Liver (tissue), 9 donors: Measurements from ENCODE around the gene MNS1. TPM values are rescaled to one million over a fixed set of nuclear protein-coding genes. Genes with fewer than 3 reads are reported as not detected.
"Not testable (repeated sequence)": the region's sequence is repeated elsewhere in the genome, so short reads cannot be mapped to it uniquely, and the experiment has no call there.

ENCODE experiments used
- DNase-seq: peaks from one replicate; pipeline ENCODE4 v3.0.0-alpha.2; 2017; ENCODE audit warnings: low spot score
- H3K27ac ChIP-seq, 2 donors: one replicate each; pipeline ENCODE4 v1.7.0; 2013; ENCODE audit warnings: inconsistent platforms in 2 of 2, low read length in 2 of 2, control low read depth in 1 of 2, low read depth in 1 of 2, mild to moderate bottlenecking in 1 of 2
- H3K27me3 ChIP-seq, 4 donors: one replicate each; pipeline versions ENCODE4 v1.6.1 to v1.7.0; 2013; ENCODE audit warnings: low read length in 3 of 4, inconsistent platforms in 1 of 4, mild to moderate bottlenecking in 1 of 4, moderate library complexity in 1 of 4; ENCODE audit not compliant: control insufficient read depth in 4 of 4, insufficient read depth in 4 of 4
- H3K36me3 ChIP-seq, 4 donors: one replicate each; pipeline versions ENCODE4 v1.6.1 to v1.7.0; 2013; ENCODE audit warnings: low read length in 3 of 4, mild to moderate bottlenecking in 3 of 4, low read depth in 1 of 4, moderate library complexity in 1 of 4; ENCODE audit not compliant: control insufficient read depth in 4 of 4, insufficient read depth in 3 of 4
- H3K4me1 ChIP-seq, 4 donors: one replicate each; pipeline versions ENCODE4 v1.6.1 to v1.7.0; 2013; ENCODE audit warnings: low read length in 3 of 4, mild to moderate bottlenecking in 3 of 4, moderate library complexity in 1 of 4; ENCODE audit not compliant: control insufficient read depth in 4 of 4, insufficient read depth in 4 of 4
- H3K4me3 ChIP-seq, 3 donors: one replicate each; pipeline versions ENCODE4 v1.6.1 to v1.7.0; 2013; ENCODE audit warnings: low read length in 3 of 3, control low read depth in 1 of 3, low read depth in 1 of 3, mild to moderate bottlenecking in 1 of 3
- H3K9ac ChIP-seq, 2 donors: one replicate each; pipeline ENCODE4 v1.7.0; 2013; ENCODE audit warnings: low read length in 2 of 2, mild to moderate bottlenecking in 2 of 2, moderate library complexity in 2 of 2, control low read depth in 1 of 2, low read depth in 1 of 2
- H3K9me3 ChIP-seq, 4 donors: one replicate each; pipeline versions ENCODE4 v1.6.1 to v1.7.0; 2013; ENCODE audit warnings: low read length in 3 of 4; ENCODE audit not compliant: control insufficient read depth in 4 of 4
- EGR1 ChIP-seq, 2 donors: IDR thresholded peaks; 2 replicates each; pipeline ENCODE4 v1.6.1; 2016 to 2018; ENCODE audit warnings: antibody characterized with exemption in 2 of 2, low read depth in 2 of 2
- FOXA1 ChIP-seq: IDR thresholded peaks from 2 replicates; pipeline ENCODE4 v1.6.1; 2016; ENCODE audit warnings: antibody characterized with exemption
- FOXA2 ChIP-seq: IDR thresholded peaks from 2 replicates; pipeline ENCODE4 v1.6.1; 2016; ENCODE audit warnings: antibody characterized with exemption
- GABPA ChIP-seq, 2 donors: IDR thresholded peaks in 1 of 2; conservative IDR thresholded peaks in 1 of 2; 2 replicates each; pipeline ENCODE4 v1.6.1; 2016; ENCODE audit warnings: antibody characterized with exemption in 2 of 2, mild to moderate bottlenecking in 1 of 2, moderate library complexity in 1 of 2
- HNF4A ChIP-seq, 2 donors: conservative IDR thresholded peaks; 2 replicates each; pipeline ENCODE4 v1.6.1; 2016; ENCODE audit warnings: antibody characterized with exemption in 2 of 2, mild to moderate bottlenecking in 2 of 2
- HNF4G ChIP-seq: IDR thresholded peaks from 2 replicates; pipeline ENCODE4 v1.6.1; 2016; ENCODE audit warnings: antibody characterized with exemption
- NR2F2 ChIP-seq: IDR thresholded peaks from 2 replicates; pipeline ENCODE4 v1.6.1; 2016; ENCODE audit warnings: antibody characterized with exemption
- RXRA ChIP-seq, 2 donors: IDR thresholded peaks; 2 replicates each; pipeline ENCODE4 v1.6.1; 2017 to 2018; ENCODE audit warnings: antibody characterized with exemption in 2 of 2, mild to moderate bottlenecking in 1 of 2
- SP1 ChIP-seq: IDR thresholded peaks from 2 replicates; pipeline ENCODE4 v1.6.1; 2018; ENCODE audit warnings: antibody characterized with exemption, mild to moderate bottlenecking
- TAF1 ChIP-seq: conservative IDR thresholded peaks from 2 replicates; pipeline ENCODE4 v1.6.1; 2016; ENCODE audit warnings: antibody characterized with exemption, mild to moderate bottlenecking
- WGBS: extraction: QIAGEN DNeasy Blood & Tissue Kit; methylation state at CpG from one replicate; pipeline ENCODE4 v1.1.7; 2013; 5-methylcytosine and 5-hydroxymethylcytosine counted together
- polyA plus RNA-seq, 2 donors: library from polyadenylated mRNA; stranded (reverse) in 1 of 2; unstranded in 1 of 2; fragments of 200-250 nt in 1 of 2; fragments of >200 nt in 1 of 2; fragmentation: Nextera tagmentation in 1 of 2; extraction: Ambion mirVana in 1 of 2; gene quantifications; one replicate each; pipeline versions ENCODE4 v1.2.1 to v1.2.3, GENCODE V29; 2013 to 2015
- total RNA-seq, 2 donors: library from RNA; depleted of rRNA; stranded (reverse); fragments of >200 nt; gene quantifications; one replicate each; pipeline ENCODE4 v1.2.3, GENCODE V29; 2014
- TF ChIP-seq, protein P1 (sequence below): IDR thresholded peaks from 2 replicates; pipeline ENCODE4 v1.6.1; 2016; ENCODE audit warnings: antibody characterized with exemption
- TF ChIP-seq, protein P2 (sequence below): IDR thresholded peaks from 2 replicates; pipeline ENCODE4 v1.6.1; 2016; ENCODE audit warnings: antibody characterized with exemption, mild to moderate bottlenecking
- TF ChIP-seq, protein P3 (sequence below): IDR thresholded peaks from 2 replicates; pipeline ENCODE4 v1.6.1; 2016; ENCODE audit warnings: antibody characterized with exemption
- TF ChIP-seq, protein P4 (sequence below): IDR thresholded peaks from 2 replicates; pipeline ENCODE4 v1.6.1; 2016; ENCODE audit warnings: antibody characterized with exemption
- TF ChIP-seq, protein P5 (sequence below): fragments of 150-350 bp; IDR thresholded peaks from 2 replicates; pipeline ENCODE4 v1.5.1; 2017; ENCODE audit warnings: improper control_type of control experiment, low read depth, low read length; ENCODE audit not compliant: missing input control
- donor health status: healthy.
- donor health status: healthy.
- donor health status: healthy.
- donor health status: healthy.
- donor health status: healthy.

MNS1 gene
- total and polyA plus RNA-seq, 4 donors = 0.08 to 1.3 (median 0.41) TPM

DNA sequence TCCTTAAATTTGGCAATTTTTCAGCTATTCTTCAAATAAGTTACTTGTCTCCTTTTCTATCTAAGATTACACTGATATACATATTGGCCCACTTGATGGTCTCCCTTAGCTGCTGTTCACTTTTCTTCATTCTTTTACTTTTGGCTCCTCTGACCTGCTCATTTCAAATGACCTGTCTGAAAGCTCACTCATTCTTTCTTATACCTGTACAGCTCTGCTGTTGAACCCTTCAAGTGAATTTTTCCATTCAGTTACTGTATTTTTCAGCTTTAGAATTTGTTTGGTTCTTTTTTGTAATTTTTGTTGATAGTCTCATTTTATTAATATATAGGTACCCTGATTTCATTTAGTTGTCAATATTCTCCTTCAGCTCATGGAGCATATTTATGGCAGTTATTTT lies 39.7 kb downstream of the MNS1 start:
- Histone ChIP-seq H3K27me3 (no peaks in the 10 kb centered on the region), H3K4me3 (no peak overlapping the region), H3K36me3 (no peaks in the 10 kb centered on the region), H3K4me1 (no peaks in the 10 kb centered on the region), H3K9ac (no peak overlapping the region), H3K27ac (no peak overlapping the region), H3K9me3 (no peaks in the 10 kb centered on the region)
- DNase-seq = no peak
- TF ChIP-seq EGR1 (IDR thresholded peaks at IDR 0.05; ENCODE audit: low read depth in 2 of 2) (no peak), HNF4A (conservative IDR thresholded peaks at IDR 0.05) (no peak), HNF4G (no peak), RXRA (IDR thresholded peaks at IDR 0.05) (no peak), SP1 (no peak), TAF1 (no peak), GABPA (IDR thresholded peaks at IDR 0.05 in 1 of 2, conservative IDR thresholded peaks at IDR 0.05 in 1 of 2) (no peak), FOXA2 (no peak), NR2F2 (no peak), FOXA1 (no peak)
- TF ChIP-seq, protein P1, sequence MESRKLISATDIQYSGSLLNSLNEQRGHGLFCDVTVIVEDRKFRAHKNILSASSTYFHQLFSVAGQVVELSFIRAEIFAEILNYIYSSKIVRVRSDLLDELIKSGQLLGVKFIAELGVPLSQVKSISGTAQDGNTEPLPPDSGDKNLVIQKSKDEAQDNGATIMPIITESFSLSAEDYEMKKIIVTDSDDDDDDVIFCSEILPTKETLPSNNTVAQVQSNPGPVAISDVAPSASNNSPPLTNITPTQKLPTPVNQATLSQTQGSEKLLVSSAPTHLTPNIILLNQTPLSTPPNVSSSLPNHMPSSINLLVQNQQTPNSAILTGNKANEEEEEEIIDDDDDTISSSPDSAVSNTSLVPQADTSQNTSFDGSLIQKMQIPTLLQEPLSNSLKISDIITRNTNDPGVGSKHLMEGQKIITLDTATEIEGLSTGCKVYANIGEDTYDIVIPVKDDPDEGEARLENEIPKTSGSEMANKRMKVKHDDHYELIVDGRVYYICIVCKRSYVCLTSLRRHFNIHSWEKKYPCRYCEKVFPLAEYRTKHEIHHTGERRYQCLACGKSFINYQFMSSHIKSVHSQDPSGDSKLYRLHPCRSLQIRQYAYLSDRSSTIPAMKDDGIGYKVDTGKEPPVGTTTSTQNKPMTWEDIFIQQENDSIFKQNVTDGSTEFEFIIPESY = no peak
- TF ChIP-seq, protein P2, sequence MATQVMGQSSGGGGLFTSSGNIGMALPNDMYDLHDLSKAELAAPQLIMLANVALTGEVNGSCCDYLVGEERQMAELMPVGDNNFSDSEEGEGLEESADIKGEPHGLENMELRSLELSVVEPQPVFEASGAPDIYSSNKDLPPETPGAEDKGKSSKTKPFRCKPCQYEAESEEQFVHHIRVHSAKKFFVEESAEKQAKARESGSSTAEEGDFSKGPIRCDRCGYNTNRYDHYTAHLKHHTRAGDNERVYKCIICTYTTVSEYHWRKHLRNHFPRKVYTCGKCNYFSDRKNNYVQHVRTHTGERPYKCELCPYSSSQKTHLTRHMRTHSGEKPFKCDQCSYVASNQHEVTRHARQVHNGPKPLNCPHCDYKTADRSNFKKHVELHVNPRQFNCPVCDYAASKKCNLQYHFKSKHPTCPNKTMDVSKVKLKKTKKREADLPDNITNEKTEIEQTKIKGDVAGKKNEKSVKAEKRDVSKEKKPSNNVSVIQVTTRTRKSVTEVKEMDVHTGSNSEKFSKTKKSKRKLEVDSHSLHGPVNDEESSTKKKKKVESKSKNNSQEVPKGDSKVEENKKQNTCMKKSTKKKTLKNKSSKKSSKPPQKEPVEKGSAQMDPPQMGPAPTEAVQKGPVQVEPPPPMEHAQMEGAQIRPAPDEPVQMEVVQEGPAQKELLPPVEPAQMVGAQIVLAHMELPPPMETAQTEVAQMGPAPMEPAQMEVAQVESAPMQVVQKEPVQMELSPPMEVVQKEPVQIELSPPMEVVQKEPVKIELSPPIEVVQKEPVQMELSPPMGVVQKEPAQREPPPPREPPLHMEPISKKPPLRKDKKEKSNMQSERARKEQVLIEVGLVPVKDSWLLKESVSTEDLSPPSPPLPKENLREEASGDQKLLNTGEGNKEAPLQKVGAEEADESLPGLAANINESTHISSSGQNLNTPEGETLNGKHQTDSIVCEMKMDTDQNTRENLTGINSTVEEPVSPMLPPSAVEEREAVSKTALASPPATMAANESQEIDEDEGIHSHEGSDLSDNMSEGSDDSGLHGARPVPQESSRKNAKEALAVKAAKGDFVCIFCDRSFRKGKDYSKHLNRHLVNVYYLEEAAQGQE = no peak
- TF ChIP-seq, protein P3, sequence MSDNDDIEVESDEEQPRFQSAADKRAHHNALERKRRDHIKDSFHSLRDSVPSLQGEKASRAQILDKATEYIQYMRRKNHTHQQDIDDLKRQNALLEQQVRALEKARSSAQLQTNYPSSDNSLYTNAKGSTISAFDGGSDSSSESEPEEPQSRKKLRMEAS = no peak
- TF ChIP-seq, protein P4, sequence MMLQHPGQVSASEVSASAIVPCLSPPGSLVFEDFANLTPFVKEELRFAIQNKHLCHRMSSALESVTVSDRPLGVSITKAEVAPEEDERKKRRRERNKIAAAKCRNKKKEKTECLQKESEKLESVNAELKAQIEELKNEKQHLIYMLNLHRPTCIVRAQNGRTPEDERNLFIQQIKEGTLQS = no peak
- TF ChIP-seq, protein P5, sequence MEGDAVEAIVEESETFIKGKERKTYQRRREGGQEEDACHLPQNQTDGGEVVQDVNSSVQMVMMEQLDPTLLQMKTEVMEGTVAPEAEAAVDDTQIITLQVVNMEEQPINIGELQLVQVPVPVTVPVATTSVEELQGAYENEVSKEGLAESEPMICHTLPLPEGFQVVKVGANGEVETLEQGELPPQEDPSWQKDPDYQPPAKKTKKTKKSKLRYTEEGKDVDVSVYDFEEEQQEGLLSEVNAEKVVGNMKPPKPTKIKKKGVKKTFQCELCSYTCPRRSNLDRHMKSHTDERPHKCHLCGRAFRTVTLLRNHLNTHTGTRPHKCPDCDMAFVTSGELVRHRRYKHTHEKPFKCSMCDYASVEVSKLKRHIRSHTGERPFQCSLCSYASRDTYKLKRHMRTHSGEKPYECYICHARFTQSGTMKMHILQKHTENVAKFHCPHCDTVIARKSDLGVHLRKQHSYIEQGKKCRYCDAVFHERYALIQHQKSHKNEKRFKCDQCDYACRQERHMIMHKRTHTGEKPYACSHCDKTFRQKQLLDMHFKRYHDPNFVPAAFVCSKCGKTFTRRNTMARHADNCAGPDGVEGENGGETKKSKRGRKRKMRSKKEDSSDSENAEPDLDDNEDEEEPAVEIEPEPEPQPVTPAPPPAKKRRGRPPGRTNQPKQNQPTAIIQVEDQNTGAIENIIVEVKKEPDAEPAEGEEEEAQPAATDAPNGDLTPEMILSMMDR = no peak

DNA sequence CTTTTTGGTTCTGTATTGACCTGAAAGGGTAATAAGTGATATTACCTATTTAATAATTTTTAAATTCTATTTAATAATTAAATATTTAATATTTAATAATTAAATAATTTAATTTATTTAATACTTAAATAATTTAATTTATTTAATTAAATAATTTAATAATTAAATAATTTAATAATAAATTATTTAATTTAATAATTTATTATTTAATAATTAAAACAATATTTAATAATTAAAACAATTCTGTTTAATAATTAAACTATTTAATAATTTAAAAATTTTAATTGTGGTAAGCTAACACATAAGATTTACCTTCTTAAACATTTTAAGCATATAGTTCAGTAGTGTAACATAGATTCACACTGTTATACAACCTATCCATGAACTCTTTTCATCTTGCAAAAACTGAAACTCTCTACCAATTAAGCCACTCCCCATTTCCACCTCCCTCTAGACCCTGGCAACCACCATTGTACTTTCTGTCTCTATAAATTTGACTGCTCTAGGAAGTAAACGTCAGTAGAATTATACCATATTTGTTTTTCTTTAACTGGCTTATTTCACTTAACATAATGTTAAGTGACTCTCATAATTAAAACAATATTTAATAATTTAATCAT lies 51.7 kb downstream of the MNS1 start:
- H3K9ac ChIP-seq, H3K9me3 ChIP-seq, DNase-seq, H3K4me3 ChIP-seq, H3K4me1 ChIP-seq, H3K27me3 ChIP-seq, H3K36me3 ChIP-seq, H3K27ac ChIP-seq: not testable (repeated sequence)
- WGBS = 82% methylated on average over 1 of the region's 1 CpG
